Muscle of back (tissue), 11 donors: Measurements from ENCODE around the gene TYW3. TPM values are rescaled to one million over a fixed set of nuclear protein-coding genes. Genes with fewer than 3 reads are reported as not detected.
A peak's percentile ranks its signal among the peaks of the same experiment; 100 is the strongest.

Experiments used
- DNase-seq, 3 donors: peaks; one replicate each; pipeline versions ENCODE4 v3.0.0 to v3.0.0-alpha.2; 2013
- polyA plus RNA-seq, 10 donors: library from polyadenylated mRNA; unstranded; fragments of 120-200 nt; gene quantifications; one replicate each; pipeline ENCODE4 v1.2.1, GENCODE V29; 2013; ENCODE audit not compliant: insufficient read length in 10 of 10

Gene TYW3
- polyA plus RNA-seq, 10 donors, result 17.5 to 23.8 (median 19.0) TPM

DNA sequence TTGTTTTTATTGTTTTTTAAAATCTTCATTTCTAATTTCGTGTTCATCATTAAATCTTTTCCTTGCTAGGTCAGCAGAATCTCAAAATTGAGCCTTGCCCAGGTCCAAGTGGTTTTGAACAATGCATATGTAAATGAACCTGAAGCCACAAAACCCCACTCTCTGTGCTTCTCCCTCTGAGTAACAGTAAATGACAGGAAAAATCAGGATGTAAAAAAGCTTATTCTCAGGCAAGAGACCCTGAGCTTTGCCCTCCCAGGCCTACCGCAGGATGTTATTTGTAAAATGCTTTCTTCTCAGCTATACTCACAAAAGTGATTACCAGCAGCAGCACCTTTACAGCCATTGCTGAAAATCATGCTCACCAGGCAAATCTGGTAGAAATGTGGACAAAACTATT, 47.6 kb downstream of the TYW3 start:
- DNase-seq, result no peak

DNA sequence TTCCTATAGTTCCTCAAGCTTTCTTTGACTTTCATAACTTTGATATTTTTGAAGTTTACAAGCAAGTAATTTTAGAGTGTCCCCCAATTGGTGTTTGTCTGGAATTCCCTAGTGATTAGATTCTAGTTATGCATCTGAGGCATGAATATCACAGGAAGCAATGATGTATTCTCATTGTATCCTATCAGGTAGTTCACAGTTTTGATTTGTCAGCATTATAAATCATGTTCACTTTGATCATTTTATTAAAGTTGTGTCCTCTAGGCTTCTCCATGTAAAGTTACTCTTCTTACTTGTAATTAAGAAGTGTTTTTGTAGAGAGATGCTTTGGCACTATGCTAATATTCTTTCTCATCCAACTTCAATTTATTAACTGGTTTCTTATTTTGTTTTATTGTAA, 53.0 kb downstream of the TYW3 start:
- DNase-seq, result no peak

DNA sequence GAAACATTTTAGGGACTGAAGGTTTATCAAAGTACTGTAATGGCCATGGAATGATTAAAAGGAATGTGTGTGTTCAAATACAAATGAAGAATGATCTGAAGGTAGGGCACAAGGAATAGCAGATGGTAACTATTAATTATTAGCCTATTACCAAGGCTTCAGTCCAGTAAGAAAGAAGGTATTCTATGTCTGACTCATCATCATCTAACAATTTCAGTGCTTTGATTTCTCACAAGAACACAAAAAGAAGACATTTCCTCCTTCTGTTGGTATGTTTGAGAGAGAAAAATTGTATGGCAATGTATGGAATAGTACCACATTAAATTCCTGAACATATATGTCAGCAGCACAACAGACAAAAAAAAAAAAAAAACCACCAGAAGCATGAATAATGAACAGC, 57.5 kb downstream of the TYW3 start:
- peak in 1 of 3 donors; percentile 36 for DNase-seq

DNA sequence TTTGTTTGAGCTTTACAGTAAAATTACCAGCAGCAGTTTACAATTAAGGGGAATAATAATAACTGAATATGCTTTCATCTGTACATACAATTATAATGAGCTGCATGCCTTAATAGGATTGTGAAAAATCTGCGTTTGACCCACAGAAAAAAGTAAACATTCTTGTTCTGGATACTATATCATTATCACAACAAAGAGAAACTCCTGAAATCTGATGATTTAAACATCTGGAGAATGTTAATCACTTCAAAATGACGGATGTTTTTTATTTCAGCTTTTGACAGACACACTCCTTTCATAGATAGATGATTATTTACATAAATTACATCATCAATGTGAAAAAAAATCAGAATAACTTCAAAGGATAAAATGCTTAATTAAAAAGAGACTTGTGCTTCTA, 58.5 kb downstream of the TYW3 start:
- DNase-seq, result no peak

DNA sequence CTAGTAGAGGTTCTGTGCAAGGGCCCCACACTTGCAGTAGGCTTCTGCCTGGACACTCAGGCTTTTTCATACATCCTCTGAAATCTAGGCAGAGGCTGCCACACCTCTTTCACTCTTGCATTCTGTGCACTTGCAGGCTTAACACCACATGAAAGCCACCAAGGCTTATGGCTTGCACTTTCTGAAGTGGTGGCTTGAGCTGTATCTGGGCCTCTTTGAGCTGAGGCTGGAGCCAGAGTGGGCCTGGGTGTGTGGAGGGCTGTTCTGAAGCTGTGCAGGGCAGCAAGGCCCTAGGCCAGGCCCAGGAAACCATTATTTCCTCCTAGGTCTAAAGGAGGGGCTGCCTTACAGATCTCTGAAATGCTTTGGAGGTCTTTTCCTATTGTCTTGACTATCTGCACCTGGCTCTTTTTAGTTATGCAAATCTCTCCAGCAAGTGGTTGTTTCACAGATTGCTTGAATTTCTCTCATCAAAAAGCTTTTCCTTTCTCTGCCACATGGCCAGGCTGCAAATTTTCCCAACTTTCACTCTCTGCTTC, 66.2 kb downstream of the TYW3 start:
- DNase-seq, result no peak

DNA sequence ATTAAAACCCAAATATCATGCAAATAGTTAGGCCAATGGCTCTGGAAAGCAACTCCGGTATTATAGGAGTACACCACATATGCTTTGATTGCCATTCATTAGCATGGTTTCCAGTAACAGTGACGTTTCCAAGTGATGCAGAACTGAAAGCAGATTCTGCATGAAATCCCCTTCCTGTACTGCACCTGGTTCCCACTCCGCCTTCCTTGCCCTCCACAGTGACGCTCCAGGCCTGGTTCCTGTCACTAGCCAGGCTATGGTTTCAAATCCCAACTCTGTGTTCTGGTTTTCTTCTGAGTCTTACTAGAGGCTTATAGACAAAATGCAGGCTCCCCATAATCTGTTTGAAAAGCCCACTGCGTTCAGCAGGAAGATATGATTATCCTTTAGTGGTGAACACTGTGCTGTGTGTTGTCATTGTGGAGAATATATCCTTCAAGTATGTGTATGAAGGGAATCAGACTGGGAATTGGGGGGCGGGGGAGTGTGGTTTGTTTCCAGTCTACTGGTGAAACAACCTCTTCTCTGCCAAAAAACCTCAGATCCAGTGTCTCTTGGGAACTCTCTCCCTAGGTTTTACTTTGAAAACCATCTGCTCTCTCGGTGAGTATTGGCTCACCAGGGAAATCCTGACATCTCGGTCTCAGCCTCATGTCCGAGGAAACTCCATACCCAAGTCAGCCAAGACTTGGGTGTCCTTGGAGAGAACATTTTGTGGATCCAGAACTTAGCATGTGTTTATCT, 78.7 kb downstream of the TYW3 start:
- DNase-seq, result peak in 1 of 3 donors; percentile 4

DNA sequence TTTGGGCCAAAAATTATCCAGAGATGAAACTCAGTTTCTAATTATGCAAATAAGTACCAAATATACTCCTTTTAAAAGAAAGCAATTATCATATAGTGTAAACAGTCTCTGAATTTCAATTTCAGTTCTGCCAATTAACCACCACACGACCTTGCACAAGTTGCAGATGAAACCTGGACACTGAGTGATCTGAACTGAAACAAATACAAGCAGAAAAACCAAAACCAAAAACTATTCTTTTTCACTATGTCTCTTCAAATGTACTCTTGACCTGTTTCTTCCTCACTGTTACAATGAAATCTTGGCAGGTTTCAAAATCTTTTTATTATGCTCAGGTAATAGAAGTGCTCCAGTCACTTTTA, 79.2 kb downstream of the TYW3 start:
- DNase-seq, result no peak

Other genes starting within 250 kb of the TYW3 start
- not detected for gene LRRC53, start 220.5 kb upstream of the TYW3 start, polyA plus RNA-seq
- under 1 TPM; 0.04 to 0.30 (median 0.13) TPM for gene ERICH3, start 59.4 kb upstream of the TYW3 start, polyA plus RNA-seq
- 10 to 100 TPM; 13.5 to 43.9 (median 30.1) TPM for gene CRYZ, start 102 bp upstream of the TYW3 start, polyA plus RNA-seq